ENCODE results near the gene MRPS18C.
"Not testable (repeated sequence)": the region's sequence is repeated elsewhere in the genome, so short reads cannot be mapped to it uniquely, and the experiment has no call there.

The MRPS18C gene

GRCh38 chr4:83455281-83456183 lies at the start of gene MRPS18C, which contains the start of gene HELQ:
Gene MRPS18C (plus strand): TSS chr4:83456058. CDS start chr4:83456078, 20 bp downstream.
Gene HELQ (minus strand): TSS chr4:83455823. CDS start chr4:83455693, 130 bp downstream.
- peak; percentile 97 for DNase-seq (ENCODE audit: low read depth)

- DNase-seq (ENCODE audit: low read depth), result no peak
Observed at GRCh38 chr4:83408908-83409307, 47.0 kb upstream of the MRPS18C start.

GRCh38 chr4:83413676-83414075 lies 42.2 kb upstream of the MRPS18C start:
- DNase-seq (ENCODE audit: low read depth), result no peak

GRCh38 chr4:83417566-83417965 lies 38.3 kb upstream of the MRPS18C start:
- DNase-seq (ENCODE audit: low read depth), result no peak

- DNase-seq (ENCODE audit: low read depth), result no peak
Observed at GRCh38 chr4:83418211-83418610, 37.6 kb upstream of the MRPS18C start.

- no peak for DNase-seq (ENCODE audit: low read depth)
Observed at GRCh38 chr4:83431200-83431599, 24.7 kb upstream of the MRPS18C start.

- DNase-seq (ENCODE audit: low read depth), result no peak
Observed at GRCh38 chr4:83436680-83437079, 19.2 kb upstream of the MRPS18C start.

GRCh38 chr4:83438719-83439118 lies 17.1 kb upstream of the MRPS18C start:
- DNase-seq (ENCODE audit: low read depth), result no peak

- DNase-seq (ENCODE audit: low read depth), result no peak
Observed at GRCh38 chr4:83440148-83440814, 15.6 kb upstream of the MRPS18C start.

- no peak for DNase-seq (ENCODE audit: low read depth)
Observed at GRCh38 chr4:83440899-83441298, 15.0 kb upstream of the MRPS18C start.

- no peak for DNase-seq (ENCODE audit: low read depth)
Observed at GRCh38 chr4:83449009-83449408, 6.8 kb upstream of the MRPS18C start.

- no peak for DNase-seq (ENCODE audit: low read depth)
Observed at GRCh38 chr4:83454686-83455085, 1.2 kb upstream of the MRPS18C start.

GRCh38 chr4:83456184-83456501 lies 285 bp downstream of the MRPS18C start:
- DNase-seq (ENCODE audit: low read depth), result no peak

GRCh38 chr4:83473423-83473822 lies 17.6 kb downstream of the MRPS18C start:
- DNase-seq (ENCODE audit: low read depth), result no peak

- no peak for DNase-seq (ENCODE audit: low read depth)
Observed at GRCh38 chr4:83473966-83474365, 18.1 kb downstream of the MRPS18C start.

- DNase-seq (ENCODE audit: low read depth), result peak; percentile 80
Observed at GRCh38 chr4:83484500-83485461, 28.9 kb downstream of the MRPS18C start, which contains the start of gene ABRAXAS1. Gene ABRAXAS1 (minus strand): TSS chr4:83485100. CDS start chr4:83485072, 28 bp downstream.

- no peak for DNase-seq (ENCODE audit: low read depth)
Observed at GRCh38 chr4:83486457-83487129, 30.7 kb downstream of the MRPS18C start.

GRCh38 chr4:83489711-83490326 lies 34.0 kb downstream of the MRPS18C start:
- no peak for DNase-seq (ENCODE audit: low read depth)

GRCh38 chr4:83490876-83491450 lies 35.1 kb downstream of the MRPS18C start:
- peak; percentile 56 for DNase-seq (ENCODE audit: low read depth)

GRCh38 chr4:83496085-83496917 lies 40.4 kb downstream of the MRPS18C start:
- DNase-seq (ENCODE audit: low read depth), result not testable (repeated sequence)

All from CMK (cell line).